ENCODE data around the gene OTUD3.
"Not testable (repeated sequence)": the region's sequence is repeated elsewhere in the genome, so short reads cannot be mapped to it uniquely, and the experiment has no call there.

OTUD3 gene

GRCh38 chr1:19872190-19872589 is 10.0 kb upstream of the OTUD3 start:
- no peak for TF ChIP-seq ZFX (IDR thresholded peaks at IDR 0.05)
- TF ChIP-seq, protein P1, sequence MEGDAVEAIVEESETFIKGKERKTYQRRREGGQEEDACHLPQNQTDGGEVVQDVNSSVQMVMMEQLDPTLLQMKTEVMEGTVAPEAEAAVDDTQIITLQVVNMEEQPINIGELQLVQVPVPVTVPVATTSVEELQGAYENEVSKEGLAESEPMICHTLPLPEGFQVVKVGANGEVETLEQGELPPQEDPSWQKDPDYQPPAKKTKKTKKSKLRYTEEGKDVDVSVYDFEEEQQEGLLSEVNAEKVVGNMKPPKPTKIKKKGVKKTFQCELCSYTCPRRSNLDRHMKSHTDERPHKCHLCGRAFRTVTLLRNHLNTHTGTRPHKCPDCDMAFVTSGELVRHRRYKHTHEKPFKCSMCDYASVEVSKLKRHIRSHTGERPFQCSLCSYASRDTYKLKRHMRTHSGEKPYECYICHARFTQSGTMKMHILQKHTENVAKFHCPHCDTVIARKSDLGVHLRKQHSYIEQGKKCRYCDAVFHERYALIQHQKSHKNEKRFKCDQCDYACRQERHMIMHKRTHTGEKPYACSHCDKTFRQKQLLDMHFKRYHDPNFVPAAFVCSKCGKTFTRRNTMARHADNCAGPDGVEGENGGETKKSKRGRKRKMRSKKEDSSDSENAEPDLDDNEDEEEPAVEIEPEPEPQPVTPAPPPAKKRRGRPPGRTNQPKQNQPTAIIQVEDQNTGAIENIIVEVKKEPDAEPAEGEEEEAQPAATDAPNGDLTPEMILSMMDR (conservative IDR thresholded peaks at IDR 0.05) = peak; percentile 23
- H3K27ac ChIP-seq = no peak overlapping the region

DNA sequence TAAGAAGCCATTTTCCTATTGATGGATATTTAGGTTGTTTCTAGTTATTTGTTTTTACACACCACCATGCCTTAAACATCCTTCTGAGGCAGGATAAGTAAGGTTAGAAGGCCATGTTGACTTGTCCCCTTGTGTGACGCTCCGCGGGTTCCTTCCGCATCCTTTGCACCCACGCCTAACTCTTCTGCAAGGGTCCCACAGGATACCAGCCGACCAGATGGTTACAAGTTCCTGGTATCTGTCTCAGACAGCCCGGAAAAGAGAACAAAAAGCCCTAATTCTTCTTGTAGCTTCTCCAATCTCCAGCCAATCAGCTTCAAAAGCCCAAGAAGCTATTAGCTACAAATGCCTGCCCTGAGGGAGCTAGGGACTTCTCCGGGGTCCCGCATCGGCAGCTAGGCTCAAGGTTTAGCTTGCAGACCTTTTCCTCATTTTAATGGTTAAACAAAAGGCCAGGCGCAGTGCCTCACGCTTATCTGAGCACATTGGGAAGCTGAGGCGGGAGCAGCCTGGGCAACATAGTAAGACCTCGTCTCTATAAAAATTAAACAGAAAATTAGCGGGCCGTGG is 4.9 kb upstream of the OTUD3 start:
- no peak for TF ChIP-seq ZFX (IDR thresholded peaks at IDR 0.05)
- TF ChIP-seq, protein P1 (conservative IDR thresholded peaks at IDR 0.05) = no peak
- H3K27ac ChIP-seq = peak overlapping the region; percentile 45; the same call in 1 of the 2 replicates

- H3K27ac ChIP-seq = peak overlapping the region; percentile 45
- no peak for TF ChIP-seq ZFX (IDR thresholded peaks at IDR 0.05)
- TF ChIP-seq, protein P1 (conservative IDR thresholded peaks at IDR 0.05) = no peak
Measured at GRCh38 chr1:19877821-19878636, 4.2 kb upstream of the OTUD3 start.

DNA sequence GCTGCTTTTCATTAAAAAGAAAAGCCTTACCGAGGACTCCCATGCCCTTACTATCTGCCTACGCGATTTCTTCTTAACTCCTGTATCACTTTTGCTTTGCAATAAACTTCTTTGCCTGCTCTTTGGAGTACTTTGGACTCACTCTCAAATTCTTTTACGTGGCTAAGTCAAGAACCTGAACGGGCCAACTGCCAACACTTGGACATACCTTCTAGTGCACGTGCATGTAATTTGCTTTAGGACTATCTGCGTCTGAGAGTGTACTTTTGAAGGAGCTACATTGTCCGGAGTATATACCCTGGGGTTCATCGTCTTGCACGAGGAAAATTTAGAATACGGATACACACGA is 3.6 kb upstream of the OTUD3 start:
- TF ChIP-seq, protein P1 (conservative IDR thresholded peaks at IDR 0.05) = no peak
- TF ChIP-seq ZFX (IDR thresholded peaks at IDR 0.05) = no peak
- H3K27ac ChIP-seq = peak overlapping the region; percentile 45; the same call in 1 of the 2 replicates

GRCh38 chr1:19879227-19879626 is 3.0 kb upstream of the OTUD3 start:
- no peak for TF ChIP-seq ZFX (IDR thresholded peaks at IDR 0.05)
- TF ChIP-seq, protein P1 (conservative IDR thresholded peaks at IDR 0.05) = no peak
- H3K27ac ChIP-seq = no peak overlapping the region

DNA sequence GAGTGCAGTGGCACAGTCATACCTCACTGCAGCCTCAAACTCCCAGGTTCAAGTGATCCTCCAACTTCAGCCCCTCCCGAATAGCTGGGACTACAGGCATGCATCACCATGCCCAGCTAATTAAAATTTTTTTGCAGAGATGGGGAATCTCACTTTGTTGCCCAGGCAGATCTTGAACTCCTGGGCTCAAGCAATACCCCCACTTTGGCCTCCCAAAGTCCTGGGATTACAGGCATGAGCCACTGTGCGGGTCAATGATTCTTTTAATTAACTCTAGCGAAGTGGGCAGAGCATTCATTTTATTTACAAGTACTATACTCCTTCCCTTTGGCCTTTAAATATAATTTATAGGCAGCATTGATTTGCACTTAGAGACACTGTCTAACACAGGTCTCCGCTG is 2.5 kb upstream of the OTUD3 start:
- H3K27ac ChIP-seq = no peak overlapping the region
- TF ChIP-seq, protein P1 (conservative IDR thresholded peaks at IDR 0.05) = no peak
- TF ChIP-seq ZFX (IDR thresholded peaks at IDR 0.05) = no peak

DNA sequence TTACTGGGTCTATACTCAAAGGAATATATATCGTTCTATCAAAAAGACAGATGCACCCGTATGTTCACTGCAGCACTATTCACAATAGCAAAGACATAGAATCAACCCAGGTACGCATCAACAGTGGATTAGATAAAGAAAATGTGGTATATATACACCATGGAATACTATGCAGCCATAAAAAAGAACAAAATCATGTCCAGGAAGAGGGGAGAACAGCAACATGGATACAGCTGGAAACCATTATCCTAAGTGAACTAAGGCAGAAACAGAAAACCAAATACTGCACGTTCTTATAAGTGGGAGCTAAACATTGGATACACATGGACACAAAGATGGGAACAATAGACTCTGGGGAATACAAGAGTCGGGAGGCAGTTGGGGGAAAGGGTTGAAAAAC is 1.4 kb upstream of the OTUD3 start:
- H3K27ac ChIP-seq = not testable (repeated sequence)

DNA sequence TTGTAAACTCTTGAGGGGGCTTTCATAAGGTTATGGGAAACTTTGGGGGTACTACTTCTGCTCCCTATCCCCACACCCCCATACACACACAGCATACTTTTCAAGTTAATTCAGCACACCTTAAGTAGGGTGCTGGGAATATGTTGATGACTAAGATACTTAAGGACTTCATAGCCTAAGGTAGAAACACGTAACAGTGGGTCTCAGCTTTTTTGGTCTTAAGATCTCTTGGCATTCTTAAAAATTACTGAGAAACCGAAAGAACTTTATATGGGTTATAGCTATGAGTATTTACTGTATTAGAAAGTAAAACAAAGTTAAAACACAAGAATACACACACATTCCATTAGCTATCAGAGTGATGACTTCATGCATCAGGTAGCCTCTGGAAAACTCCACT is 2.1 kb downstream of the OTUD3 start:
- H3K27ac ChIP-seq = no peak overlapping the region
- TF ChIP-seq ZFX (IDR thresholded peaks at IDR 0.05) = no peak
- TF ChIP-seq, protein P1 (conservative IDR thresholded peaks at IDR 0.05) = no peak

All from C4-2B (cell line).